Adrenal gland (tissue), 5 donors: Measurements from ENCODE around the gene ART3.

Source experiments
- CTCF ChIP-seq, 6 experiments: fragments of 450-650 bp in 4 of 6; fragments of 200-600 bp in 2 of 6; sonication (generic) in 1 of 6; IDR thresholded peaks; 1 replicate in 5 of 6; 2 replicates in 1 of 6; pipeline versions ENCODE4 v1.5.1 to v1.8.0; 2016 to 2021; ENCODE audit warnings: antibody characterized with exemption in 6 of 6, mild to moderate bottlenecking in 2 of 6, moderate library complexity in 1 of 6
- POLR2A ChIP-seq, 2 donors: fragments of 450-650 bp; IDR thresholded peaks; one replicate each; pipeline ENCODE4 v1.6.1; 2017; ENCODE audit warnings: antibody characterized with exemption in 2 of 2, mild to moderate bottlenecking in 2 of 2, moderate library complexity in 1 of 2
- donor health status: DM: no; HTN: no; CAD: no.

GRCh38 chr4:76067652-76068286 is 6.7 kb upstream of the ART3 start:
- TF ChIP-seq CTCF (IDR thresholded peaks at IDR 0.05) (peak; percentile 63 to 86 (median 69)), POLR2A (IDR thresholded peaks at IDR 0.05) (no peak)
